Cardiac muscle cell (in vitro differentiated cells and primary cell): ENCODE measurements around the gene SPATC1L. TPM values are rescaled to one million over a fixed set of nuclear protein-coding genes. Genes with fewer than 3 reads are reported as not detected.

Experiments
- DNase-seq, 2 donors: peaks; one replicate each; pipeline versions ENCODE4 v3.0.0 to v3.0.0-alpha.2; 2010 to 2017; ENCODE audit warnings: low read depth in 1 of 2, low spot score in 1 of 2
- H3K27ac ChIP-seq: fragments of 200-600 bp; sonication (generic); 2 replicates; pipeline ENCODE4 v1.5.1; 2016
- H3K27me3 ChIP-seq: fragments of 200-600 bp; sonication (generic); 2 replicates; pipeline ENCODE4 v1.6.0; 2016; ENCODE audit warnings: control low read depth
- H3K36me3 ChIP-seq: fragments of 200-600 bp; sonication (generic); 2 replicates; pipeline ENCODE4 v1.5.1; 2016; ENCODE audit warnings: control low read depth
- H3K4me1 ChIP-seq: fragments of 200-600 bp; sonication (generic); 2 replicates; pipeline ENCODE4 v1.8.1; 2017; ENCODE audit warnings: low read depth, mild to moderate bottlenecking, mixed run types
- H3K4me3 ChIP-seq: fragments of 200-600 bp; sonication (generic); 2 replicates; pipeline ENCODE4 v1.5.1; 2016; ENCODE audit warnings: mild to moderate bottlenecking
- H3K9me3 ChIP-seq: fragments of 200-600 bp; sonication (generic); 2 replicates; pipeline ENCODE4 v1.5.1; 2017; ENCODE audit warnings: low read depth, mild to moderate bottlenecking, control low read depth
- CTCF ChIP-seq: IDR thresholded peaks from 2 replicates; pipeline ENCODE4 v1.5.1; 2012; ENCODE audit warnings: low read depth, mild to moderate bottlenecking, low read length
- polyA plus RNA-seq: library from polyadenylated mRNA; unstranded; fragments of >200 nt; fragmentation: Nextera tagmentation; extraction: Ambion mirVana; gene quantifications from 2 replicates; pipeline ENCODE4 v1.2.1, GENCODE V29; 2016
- total RNA-seq: library from RNA; depleted of rRNA; stranded (reverse); fragments of >200 nt; gene quantifications from 2 replicates; pipeline ENCODE4 v1.2.3, GENCODE V29; 2016

Gene SPATC1L
- total RNA-seq, result 45.7 and 58.8 TPM in 2 replicates
- polyA plus RNA-seq, result 63.0 and 69.2 TPM in 2 replicates

- no peak for TF ChIP-seq CTCF
- H3K4me3 ChIP-seq, result peak within 1 kb of the TSS; percentile 94
- H3K27ac ChIP-seq, result peak within 1 kb of the TSS; percentile 49
- no peaks in the 10 kb centered on the region for H3K36me3 ChIP-seq
- no peaks in the 10 kb centered on the region for H3K9me3 ChIP-seq
- no peaks in the 10 kb centered on the region for H3K27me3 ChIP-seq
- H3K4me1 ChIP-seq, result peaks cover 11% of the 10 kb centered on the region
- peak; percentile 74 to 88 for DNase-seq
These were observed at the start of gene SPATC1L for GRCh38 chr21:46183910-46184624. TSS of gene SPATC1L (minus strand) at chr21:46184459. CDS start at chr21:46182816, 1,643 bp downstream.

GRCh38 chr21:46229923-46230260 lies 45.6 kb upstream of the SPATC1L start:
- peaks cover 11% of the 10 kb centered on the region for H3K36me3 ChIP-seq
- H3K4me3 ChIP-seq, result peak overlapping the region; percentile 51
- H3K27ac ChIP-seq, result no peak overlapping the region
- H3K4me1 ChIP-seq, result peaks cover 15% of the 10 kb centered on the region
- no peak for DNase-seq
- H3K27me3 ChIP-seq, result no peaks in the 10 kb centered on the region
- H3K9me3 ChIP-seq, result no peaks in the 10 kb centered on the region
- no peak for TF ChIP-seq CTCF

- no peaks in the 10 kb centered on the region for H3K27me3 ChIP-seq
- peak overlapping the region; percentile 51 for H3K4me3 ChIP-seq
- H3K27ac ChIP-seq, result peak overlapping the region; percentile 88
- no peak for DNase-seq
- H3K36me3 ChIP-seq, result peaks cover 5% of the 10 kb centered on the region
- H3K4me1 ChIP-seq, result peaks cover 21% of the 10 kb centered on the region
- TF ChIP-seq CTCF, result peak; percentile 38
- no peaks in the 10 kb centered on the region for H3K9me3 ChIP-seq
These were observed 45.1 kb upstream of the SPATC1L start for GRCh38 chr21:46229133-46229922.

GRCh38 chr21:46228345-46229051 lies 44.2 kb upstream of the SPATC1L start, which contains the start of gene LSS:
TSS of gene LSS (minus strand) at chr21:46228774. CDS start at chr21:46228745, 29 bp downstream.
- Histone ChIP-seq H3K4me3 (peak within 1 kb of the TSS; percentile 68), H3K36me3 (no peaks in the 10 kb centered on the region), H3K27ac (peak within 1 kb of the TSS; percentile 91), H3K27me3 (no peaks in the 10 kb centered on the region), H3K9me3 (no peaks in the 10 kb centered on the region), H3K4me1 (peaks cover 22% of the 10 kb centered on the region)
- no peak for TF ChIP-seq CTCF
- peak; percentile 99 to 100 for DNase-seq

- peak overlapping the region; percentile 91 for H3K27ac ChIP-seq
- TF ChIP-seq CTCF, result no peak
- no peaks in the 10 kb centered on the region for H3K36me3 ChIP-seq
- H3K4me1 ChIP-seq, result peaks cover 22% of the 10 kb centered on the region
- peak in 1 of 2 donors; percentile 10 for DNase-seq
- no peaks in the 10 kb centered on the region for H3K27me3 ChIP-seq
- H3K9me3 ChIP-seq, result no peaks in the 10 kb centered on the region
- H3K4me3 ChIP-seq, result peak overlapping the region; percentile 68
These were observed 43.6 kb upstream of the SPATC1L start for GRCh38 chr21:46227811-46228344.
